ENCODE data around the gene PBX4. TPM values are rescaled to one million over a fixed set of nuclear protein-coding genes. Genes with fewer than 3 reads are reported as not detected.

PBX4 gene
- total and polyA plus RNA-seq, 10 donors = 4.4 to 17.8 (median 9.7) TPM

DNA sequence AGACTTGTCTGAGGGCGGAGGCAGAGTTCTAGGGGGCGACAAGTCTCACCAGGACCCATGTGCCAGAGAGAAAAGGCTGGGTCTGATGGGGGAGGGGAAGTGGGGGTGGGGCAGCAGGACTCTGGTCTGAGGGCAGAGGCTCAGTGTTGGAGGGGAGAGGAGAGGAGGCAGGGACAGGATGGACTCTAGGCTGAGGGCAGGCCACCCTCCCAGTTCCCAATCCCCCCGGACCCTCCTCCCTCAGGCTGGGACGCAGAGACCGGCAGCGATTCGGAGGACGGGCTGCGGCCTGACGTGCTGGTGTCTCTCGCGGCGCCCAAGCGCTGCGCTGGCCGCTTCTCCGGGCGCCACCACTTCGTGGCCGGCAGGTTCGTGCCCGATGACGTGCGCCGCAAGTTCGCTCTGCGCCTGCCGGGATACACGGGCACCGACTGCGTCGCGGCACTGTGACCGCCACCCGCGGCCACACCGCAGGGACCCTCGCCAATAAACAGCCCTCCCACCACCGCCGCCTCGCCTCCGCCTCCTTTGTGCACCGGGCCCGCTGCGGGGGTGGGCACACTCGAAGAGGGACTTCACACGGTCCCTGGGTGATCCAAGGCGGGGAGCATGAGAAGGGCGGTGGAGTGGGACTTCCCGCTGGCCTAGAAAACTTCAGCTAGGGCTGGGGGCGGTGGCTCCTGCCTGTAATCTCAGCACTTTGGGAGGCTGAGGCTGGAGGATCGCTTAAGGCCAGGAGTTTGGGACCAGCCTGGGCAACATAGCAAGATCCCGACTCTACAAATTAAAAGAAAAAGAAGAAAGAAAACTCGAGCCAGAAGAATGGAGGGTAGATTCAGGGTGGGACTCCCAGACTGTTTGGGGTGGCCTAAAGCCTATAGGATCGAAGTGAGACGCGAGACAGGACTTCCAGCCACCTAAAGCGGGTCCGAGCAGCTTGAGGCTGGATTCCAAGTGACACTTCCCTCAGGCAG, 81.1 kb downstream of the PBX4 start:
- H3K4me1 ChIP-seq = peaks cover 11 to 56% (median 40%) of the 10 kb centered on the region in 6 donors
- 30 to 69% (median 49%) methylated on average over 38 to 59 of the region's 59 CpGs for WGBS, 5 donors
- H3K27me3 ChIP-seq (replicated peaks in 1 of 7) = peaks cover 0 to 59% (median 48%) of the 10 kb centered on the region in 7 donors
- no peak for DNase-seq
- H3K36me3 ChIP-seq = peaks cover 0 to 6% (median 0%) of the 10 kb centered on the region in 6 donors
- H3K4me3 ChIP-seq = peak overlapping the region in 4 of 8 donors; percentile 13 to 53 (median 32)
- TF ChIP-seq POLR2AphosphoS5 (IDR thresholded peaks at IDR 0.05) (peak in 2 of 3 donors; percentile 26 to 27), POLR2A (IDR thresholded peaks at IDR 0.05) (no peak)
- TF ChIP-seq, protein P1, sequence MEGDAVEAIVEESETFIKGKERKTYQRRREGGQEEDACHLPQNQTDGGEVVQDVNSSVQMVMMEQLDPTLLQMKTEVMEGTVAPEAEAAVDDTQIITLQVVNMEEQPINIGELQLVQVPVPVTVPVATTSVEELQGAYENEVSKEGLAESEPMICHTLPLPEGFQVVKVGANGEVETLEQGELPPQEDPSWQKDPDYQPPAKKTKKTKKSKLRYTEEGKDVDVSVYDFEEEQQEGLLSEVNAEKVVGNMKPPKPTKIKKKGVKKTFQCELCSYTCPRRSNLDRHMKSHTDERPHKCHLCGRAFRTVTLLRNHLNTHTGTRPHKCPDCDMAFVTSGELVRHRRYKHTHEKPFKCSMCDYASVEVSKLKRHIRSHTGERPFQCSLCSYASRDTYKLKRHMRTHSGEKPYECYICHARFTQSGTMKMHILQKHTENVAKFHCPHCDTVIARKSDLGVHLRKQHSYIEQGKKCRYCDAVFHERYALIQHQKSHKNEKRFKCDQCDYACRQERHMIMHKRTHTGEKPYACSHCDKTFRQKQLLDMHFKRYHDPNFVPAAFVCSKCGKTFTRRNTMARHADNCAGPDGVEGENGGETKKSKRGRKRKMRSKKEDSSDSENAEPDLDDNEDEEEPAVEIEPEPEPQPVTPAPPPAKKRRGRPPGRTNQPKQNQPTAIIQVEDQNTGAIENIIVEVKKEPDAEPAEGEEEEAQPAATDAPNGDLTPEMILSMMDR (IDR thresholded peaks at IDR 0.05 in 8 of 11, conservative IDR thresholded peaks at IDR 0.05 in 3 of 11) = no peak
- H3K27ac ChIP-seq = no peak overlapping the region
- H3K9me3 ChIP-seq = peaks cover 0 to 7% (median 0%) of the 10 kb centered on the region in 8 donors
- intact Hi-C loops (cut with DNase I; ENCODE audit: low total_unique reads) = no loop called here

DNA sequence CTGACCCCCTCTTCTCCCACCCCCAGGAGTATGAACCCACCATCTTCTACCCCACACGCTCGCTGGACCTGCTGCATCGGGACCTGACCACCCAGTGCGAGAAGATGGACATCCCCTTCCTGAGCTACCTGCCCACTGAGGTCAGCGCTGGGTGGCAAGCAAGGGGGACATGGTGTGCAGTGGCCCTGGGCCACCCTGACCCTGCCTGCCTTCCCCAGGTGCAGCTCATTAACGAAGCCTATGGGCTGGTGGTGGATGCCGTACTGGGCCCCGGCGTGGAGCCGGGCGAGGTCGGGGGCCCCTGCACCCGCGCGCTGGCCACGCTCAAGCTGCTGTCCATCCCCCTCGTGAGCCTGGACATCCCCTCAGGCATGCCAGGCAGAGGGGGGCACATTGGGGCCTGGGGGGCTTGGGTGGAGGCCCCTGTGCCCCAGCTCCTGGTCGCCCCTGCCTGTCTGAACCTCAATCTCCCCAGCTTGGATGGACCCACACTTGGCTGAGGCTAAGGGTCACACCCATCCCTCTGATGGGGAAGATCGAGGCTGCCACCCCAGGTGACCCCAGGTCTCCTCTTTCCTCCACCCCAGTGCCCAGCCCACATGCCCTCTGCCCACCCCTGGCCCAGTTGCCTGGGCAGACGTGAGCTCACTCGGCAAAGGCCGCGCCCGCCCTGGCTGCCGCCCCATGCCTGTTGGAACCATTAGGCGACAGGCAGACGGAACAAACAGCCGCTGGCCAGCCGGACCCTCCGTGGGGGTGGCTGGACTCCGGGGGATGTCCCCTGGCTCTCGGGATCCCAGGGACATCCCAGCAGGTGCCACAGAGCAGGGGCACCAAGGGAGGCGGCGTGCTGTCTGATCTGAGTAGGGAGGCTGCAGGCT, 82.9 kb downstream of the PBX4 start:
- intact Hi-C loops (cut with DNase I; ENCODE audit: low total_unique reads) = no loop called here
- no peak overlapping the region for H3K4me3 ChIP-seq
- peaks cover 0 to 6% (median 0%) of the 10 kb centered on the region in 6 donors for H3K36me3 ChIP-seq
- peak; percentile 74 for DNase-seq
- no peak for TF ChIP-seq POLR2A (IDR thresholded peaks at IDR 0.05)
- TF ChIP-seq POLR2AphosphoS5 (IDR thresholded peaks at IDR 0.05) = no peak
- TF ChIP-seq, protein P1 (IDR thresholded peaks at IDR 0.05 in 8 of 11, conservative IDR thresholded peaks at IDR 0.05 in 3 of 11) = no peak
- whole genome bisulfite sequencing, 5 donors = 88 to 95% (median 93%) methylated on average over 27 to 34 of the region's 34 CpGs
- peaks cover 0 to 7% (median 0%) of the 10 kb centered on the region in 8 donors for H3K9me3 ChIP-seq
- H3K27me3 ChIP-seq (replicated peaks in 1 of 7) = peaks cover 0 to 41% (median 29%) of the 10 kb centered on the region in 7 donors
- H3K4me1 ChIP-seq = peaks cover 15 to 46% (median 34%) of the 10 kb centered on the region in 6 donors
- no peak overlapping the region for H3K27ac ChIP-seq

DNA sequence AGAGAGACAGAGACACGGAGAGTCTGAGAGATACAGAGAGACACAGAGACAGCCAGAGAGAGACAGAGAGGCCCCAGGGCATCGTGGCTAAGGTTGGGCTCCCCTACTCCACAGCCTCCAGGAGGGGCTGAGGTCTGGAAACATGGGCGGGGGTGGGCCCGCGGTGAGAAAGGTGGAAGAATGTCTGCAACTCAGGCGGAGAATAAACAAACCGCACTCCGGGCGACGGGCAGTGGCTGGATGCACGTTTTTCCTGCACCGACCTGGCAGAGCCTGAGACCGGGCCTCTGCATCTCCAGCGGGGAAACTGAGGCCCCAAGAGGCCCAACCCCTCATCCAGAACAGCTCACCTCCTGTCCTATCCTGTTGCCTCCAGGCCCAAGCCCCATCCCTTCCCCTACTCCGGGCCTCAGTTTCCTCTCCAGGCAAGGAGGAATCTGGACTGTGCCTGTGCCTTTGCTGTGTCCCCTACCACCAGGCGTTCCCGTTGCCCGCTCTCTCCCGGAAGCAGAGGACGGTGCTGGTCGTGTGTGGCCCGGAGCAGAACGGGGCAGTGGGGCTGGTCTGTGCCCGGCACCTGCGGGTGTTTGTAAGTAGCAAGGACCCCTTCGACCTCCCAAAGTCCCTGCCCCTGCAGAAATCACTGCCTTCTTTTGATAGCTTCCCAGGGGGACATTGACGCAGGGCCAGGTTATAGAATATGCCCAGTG, 83.8 kb downstream of the PBX4 start:
- Histone ChIP-seq H3K4me3 (no peak overlapping the region), H3K4me1 (peaks cover 15 to 45% (median 30%) of the 10 kb centered on the region in 6 donors), H3K36me3 (peaks cover 0 to 13% (median 0%) of the 10 kb centered on the region in 6 donors), H3K9me3 (no peaks in the 10 kb centered on the region), H3K27ac (no peak overlapping the region), H3K27me3 (replicated peaks in 1 of 7) (peaks cover 0 to 33% (median 21%) of the 10 kb centered on the region in 7 donors)
- DNase-seq = no peak
- WGBS, 5 donors = 80 to 89% (median 87%) methylated on average over 27 of the region's 27 CpGs
- intact Hi-C loops (cut with DNase I; ENCODE audit: low total_unique reads) = loop anchor here (5.0 kb wide), 2 partner anchors 108 to 428 kb away; partner anchors contain the start of gene GMIP
- TF ChIP-seq POLR2A (IDR thresholded peaks at IDR 0.05) (no peak), POLR2AphosphoS5 (IDR thresholded peaks at IDR 0.05) (peak in 1 of 3 donors; percentile 11)

DNA sequence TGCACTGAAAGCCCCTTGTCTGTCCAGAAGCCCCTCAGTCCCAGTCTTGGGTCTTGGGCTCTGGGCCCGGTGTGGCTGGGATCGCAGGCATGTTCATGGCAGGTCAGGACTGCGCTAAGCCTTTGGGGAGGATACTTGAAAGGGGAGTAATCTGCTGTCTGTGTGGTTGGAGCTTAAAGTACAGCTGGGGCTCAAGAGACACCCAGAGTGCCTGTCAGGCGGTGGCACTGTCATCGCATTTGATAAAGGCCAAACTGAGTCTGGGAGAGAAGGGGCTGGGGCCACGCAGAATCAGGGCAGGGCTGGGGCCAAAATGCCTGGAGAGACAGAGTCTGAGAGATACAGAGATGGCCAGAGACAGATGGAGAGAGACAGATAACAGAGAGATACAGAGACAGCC, 84.6 kb downstream of the PBX4 start:
- TF ChIP-seq POLR2AphosphoS5 (IDR thresholded peaks at IDR 0.05) = no peak
- TF ChIP-seq, protein P1 (IDR thresholded peaks at IDR 0.05 in 8 of 11, conservative IDR thresholded peaks at IDR 0.05 in 3 of 11) = no peak
- TF ChIP-seq POLR2A (IDR thresholded peaks at IDR 0.05) = no peak
- no peak for DNase-seq
- H3K4me3 ChIP-seq = no peak overlapping the region
- peaks cover 0 to 24% (median 18%) of the 10 kb centered on the region in 7 donors for H3K27me3 ChIP-seq (replicated peaks in 1 of 7)
- no peak overlapping the region for H3K27ac ChIP-seq
- 82 to 93% (median 91%) methylated on average over 6 of the region's 6 CpGs for WGBS, 5 donors
- peaks cover 14 to 45% (median 30%) of the 10 kb centered on the region in 6 donors for H3K4me1 ChIP-seq
- H3K36me3 ChIP-seq = peaks cover 0 to 22% (median 2%) of the 10 kb centered on the region in 6 donors
- intact Hi-C loops (cut with DNase I; ENCODE audit: low total_unique reads) = loop anchor here (5.0 kb wide), 2 partner anchors 108 to 428 kb away; partner anchors contain the start of gene GMIP
- no peaks in the 10 kb centered on the region for H3K9me3 ChIP-seq
